BLaER1 treated with 17β-estradiol and CSF1 and Interleukin-3, amounts not matched to agents 10 nM and 100 nM (cell line): Measurements from ENCODE around the gene GALNS.
"Not testable (repeated sequence)": the region's sequence is repeated elsewhere in the genome, so short reads cannot be mapped to it uniquely, and the experiment has no call there.

ENCODE experiments used
- H3K27ac ChIP-seq, 11 experiments: shearing (Covaris generic); formaldehyde crosslinking; 2 replicates each; pipeline ENCODE4 v1.8.1; 2022
- H3K27me3 ChIP-seq, 11 experiments: shearing (Covaris generic); formaldehyde crosslinking; 2 replicates each; pipeline ENCODE4 v1.8.1; 2022
- H3K36me3 ChIP-seq, 11 experiments: shearing (Covaris generic); formaldehyde crosslinking; 2 replicates each; pipeline ENCODE4 v1.8.1; 2022
- H3K4me1 ChIP-seq, 10 experiments: shearing (Covaris generic); formaldehyde crosslinking; 2 replicates each; pipeline ENCODE4 v1.8.1; 2022
- H3K4me2 ChIP-seq, 11 experiments: shearing (Covaris generic); formaldehyde crosslinking; 2 replicates each; pipeline ENCODE4 v1.8.1; 2022
- H3K4me3 ChIP-seq, 10 experiments: shearing (Covaris generic); formaldehyde crosslinking; 2 replicates each; pipeline ENCODE4 v1.8.1; 2022
- H3K9ac ChIP-seq, 11 experiments: shearing (Covaris generic); formaldehyde crosslinking; 2 replicates each; pipeline ENCODE4 v1.8.1; 2022
- H3K9me3 ChIP-seq, 11 experiments: shearing (Covaris generic); formaldehyde crosslinking; replicated peaks in 1 of 11; 2 replicates each; pipeline ENCODE4 v1.8.1; 2022
- H4K20me1 ChIP-seq, 11 experiments: shearing (Covaris generic); formaldehyde crosslinking; 2 replicates each; pipeline ENCODE4 v1.8.1; 2022
- Cebpa-rat ChIP-seq, 11 experiments: shearing (Covaris generic); IDR thresholded peaks; 2 replicates each; pipeline ENCODE4 v1.8.1; 2022

GALNS gene

DNA sequence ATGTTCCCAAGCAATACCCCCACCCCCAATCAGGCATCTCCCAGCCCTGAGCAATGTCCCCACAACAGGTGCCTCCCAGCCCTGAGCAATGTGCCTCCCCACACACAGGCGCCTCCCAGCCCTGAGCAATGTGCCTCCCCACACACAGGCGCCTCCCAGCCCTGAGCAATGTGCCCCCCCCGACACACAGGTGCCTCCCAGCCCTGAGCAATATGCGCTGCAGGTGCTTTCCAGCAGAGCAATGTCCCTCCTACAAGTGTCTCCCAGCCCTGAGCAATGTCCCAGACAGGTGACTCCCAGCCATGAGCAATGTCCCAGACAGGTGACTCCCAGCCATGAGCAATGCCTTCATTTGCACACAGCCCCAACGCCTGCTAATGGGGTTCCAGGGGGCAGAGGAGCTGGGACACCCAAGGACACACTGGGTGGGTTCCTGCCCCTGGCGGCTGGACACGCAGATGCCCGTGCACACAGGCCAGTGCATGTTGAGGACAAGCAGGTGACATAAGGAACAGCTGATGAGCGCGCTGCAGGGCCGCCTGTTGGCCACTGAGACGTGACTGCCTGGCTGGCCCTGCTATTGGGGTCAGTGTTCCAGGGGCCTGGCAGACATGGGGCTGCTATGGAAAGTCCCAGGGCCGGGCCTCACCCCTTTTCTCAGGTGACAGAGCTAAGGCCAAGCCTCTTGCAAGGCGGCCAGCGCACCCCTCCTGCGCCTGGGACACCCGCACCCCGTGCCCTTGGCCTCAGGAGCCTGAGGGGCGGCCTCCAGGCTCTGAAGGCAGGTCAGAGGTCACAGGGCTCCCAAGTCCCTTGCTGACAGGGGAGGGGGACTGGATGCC lies 36.6 kb upstream of the GALNS start:
- H3K9ac ChIP-seq: no peak overlapping the region
- peaks cover 29 to 80% (median 69%) of the 10 kb centered on the region in 10 experiments for H3K4me1 ChIP-seq
- no peak overlapping the region for H3K27ac ChIP-seq
- H3K27me3 ChIP-seq: peaks cover 0 to 34% (median 0%) of the 10 kb centered on the region in 11 experiments; a peak in 9 of 22 replicates
- peak overlapping the region in 8 of 11 experiments; percentile 39 to 76 (median 59); a peak in 16 of 22 replicates for H3K4me2 ChIP-seq
- peaks cover 13 to 43% (median 33%) of the 10 kb centered on the region in 11 experiments for H3K36me3 ChIP-seq
- H3K4me3 ChIP-seq: no peak overlapping the region
- peaks cover 38 to 78% (median 62%) of the 10 kb centered on the region in 11 experiments; a peak in 21 of 22 replicates for H4K20me1 ChIP-seq
- H3K9me3 ChIP-seq: peaks cover 10 to 17% (median 14%) of the 10 kb centered on the region in 11 experiments; a peak in 21 of 22 replicates
- TF ChIP-seq Cebpa-rat (IDR thresholded peaks at IDR 0.05): no peak

DNA sequence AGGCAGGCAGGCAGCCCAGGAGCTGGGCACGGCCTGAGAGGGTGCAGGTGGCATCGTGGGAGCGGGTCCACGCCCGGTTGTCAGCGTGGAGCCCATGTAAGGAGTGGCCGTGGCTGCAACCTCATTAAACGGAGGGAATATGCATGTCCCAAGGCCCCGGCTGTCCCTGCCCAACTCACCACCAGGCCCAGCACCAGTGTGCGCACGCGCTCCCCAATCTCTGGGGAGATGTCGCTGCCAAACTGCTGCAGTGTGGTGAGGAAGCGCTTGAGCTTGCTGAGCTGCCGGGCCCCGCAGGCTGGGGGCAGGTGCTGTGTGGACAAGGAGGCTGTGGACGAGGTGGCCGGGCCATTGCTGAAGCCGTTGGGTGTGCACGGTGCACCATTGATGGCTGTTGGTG lies 35.3 kb upstream of the GALNS start:
- H4K20me1 ChIP-seq: peaks cover 42 to 76% (median 61%) of the 10 kb centered on the region in 11 experiments; a peak in 21 of 22 replicates
- H3K4me2 ChIP-seq: peak overlapping the region in 9 of 11 experiments; percentile 18 to 76 (median 52); a peak in 17 of 22 replicates
- H3K9ac ChIP-seq: 0 out of 22 replicates have a peak overlapping the region, but pooled peaks of 1 of the 11 experiments have one; percentile 13
- no peak for TF ChIP-seq Cebpa-rat (IDR thresholded peaks at IDR 0.05)
- H3K27me3 ChIP-seq: peaks cover 0 to 21% (median 0%) of the 10 kb centered on the region in 11 experiments; a peak in 8 of 22 replicates
- H3K36me3 ChIP-seq: peaks cover 13 to 44% (median 32%) of the 10 kb centered on the region in 11 experiments
- H3K9me3 ChIP-seq: peaks cover 10 to 17% (median 14%) of the 10 kb centered on the region in 11 experiments; a peak in 21 of 22 replicates
- no peak overlapping the region for H3K4me3 ChIP-seq
- peaks cover 33 to 80% (median 69%) of the 10 kb centered on the region in 10 experiments for H3K4me1 ChIP-seq
- peak overlapping the region in 1 of 11 experiments; percentile 26; a peak in 1 of 22 replicates for H3K27ac ChIP-seq

DNA sequence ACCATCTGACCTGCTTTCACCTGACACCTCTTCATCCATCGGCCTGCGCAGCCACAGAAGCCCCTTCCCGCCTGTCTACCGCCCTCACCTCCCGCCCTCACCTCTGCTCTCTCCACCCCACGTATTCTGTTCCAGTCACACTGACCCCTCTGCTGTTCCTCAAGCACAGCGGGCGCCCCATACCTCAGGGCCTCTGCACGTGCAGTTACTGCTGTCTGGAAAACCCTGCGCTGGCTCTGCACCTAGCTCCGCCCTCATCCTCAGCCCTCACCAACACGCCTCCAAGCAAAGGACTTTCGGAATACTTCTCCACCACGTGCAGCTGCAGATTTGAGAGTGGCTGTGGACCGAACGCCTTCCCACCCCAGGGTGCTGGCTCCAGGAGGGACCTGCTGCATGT lies 34.3 kb upstream of the GALNS start:
- no peak for TF ChIP-seq Cebpa-rat (IDR thresholded peaks at IDR 0.05)
- Histone ChIP-seq H3K27ac (no peak overlapping the region), H3K9me3 (peaks cover 10 to 17% (median 14%) of the 10 kb centered on the region in 11 experiments; a peak in 21 of 22 replicates), H3K4me3 (no peak overlapping the region), H4K20me1 (peaks cover 37 to 76% (median 57%) of the 10 kb centered on the region in 11 experiments; a peak in 21 of 22 replicates), H3K9ac (no peak overlapping the region), H3K27me3 (peaks cover 0 to 11% (median 0%) of the 10 kb centered on the region in 11 experiments; a peak in 3 of 22 replicates), H3K4me2 (no peak overlapping the region), H3K4me1 (peaks cover 35 to 80% (median 69%) of the 10 kb centered on the region in 10 experiments), H3K36me3 (peaks cover 13 to 44% (median 32%) of the 10 kb centered on the region in 11 experiments)

DNA sequence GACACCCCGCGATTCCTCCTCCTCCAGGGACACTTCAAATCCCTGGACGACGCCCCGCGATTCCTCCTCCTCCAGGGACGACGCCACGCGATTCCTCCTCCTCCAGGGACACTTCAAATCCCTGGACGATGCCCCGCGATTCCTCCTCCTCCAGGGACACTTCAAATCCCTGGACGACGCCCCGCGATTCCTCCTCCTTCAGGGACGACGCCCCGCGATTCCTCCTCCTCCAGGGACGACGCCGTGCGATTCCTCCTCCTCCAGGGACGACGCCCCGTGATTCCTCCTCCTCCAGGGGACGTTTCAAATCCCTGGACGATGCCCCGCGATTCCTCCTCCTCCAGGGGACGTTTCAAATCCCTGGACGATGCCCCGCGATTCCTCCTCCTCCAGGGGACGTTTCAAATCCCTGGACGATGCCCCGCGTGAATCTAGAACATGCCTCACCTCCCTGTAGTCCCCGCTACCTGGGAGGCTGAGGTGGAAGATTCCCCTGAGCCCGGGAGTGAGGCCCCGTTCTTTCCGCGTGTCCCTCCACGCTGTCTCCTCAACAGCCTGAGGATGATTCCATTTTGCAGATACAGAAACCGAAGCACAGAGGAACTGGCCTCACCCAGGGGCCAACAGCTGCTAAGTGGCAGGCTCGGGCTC lies 33.1 kb upstream of the GALNS start:
- not testable (repeated sequence) for H3K27ac ChIP-seq, H3K4me2 ChIP-seq, H3K9ac ChIP-seq, H3K4me3 ChIP-seq, H3K27me3 ChIP-seq
- peaks cover 14 to 53% (median 43%) of the 10 kb centered on the region in 11 experiments for H3K36me3 ChIP-seq
- H3K4me1 ChIP-seq: peaks cover 22 to 80% (median 69%) of the 10 kb centered on the region in 10 experiments
- H3K9me3 ChIP-seq: peaks cover 10 to 17% (median 14%) of the 10 kb centered on the region in 11 experiments; a peak in 21 of 22 replicates
- peaks cover 32 to 73% (median 49%) of the 10 kb centered on the region in 11 experiments; a peak in 21 of 22 replicates for H4K20me1 ChIP-seq

GRCh38 chr16:88888461-88889387 lies 32.0 kb upstream of the GALNS start:
- Histone ChIP-seq H3K4me3 (no peak overlapping the region), H3K27me3 (no peaks in the 10 kb centered on the region), H3K4me1 (peaks cover 21 to 83% (median 71%) of the 10 kb centered on the region in 10 experiments), H3K27ac (peak overlapping the region in 8 of 11 experiments; percentile 51 to 78 (median 70); a peak in 16 of 22 replicates), H4K20me1 (peaks cover 25 to 76% (median 46%) of the 10 kb centered on the region in 11 experiments; a peak in 19 of 22 replicates), H3K9ac (peak overlapping the region in 6 of 11 experiments; percentile 33 to 69 (median 51); a peak in 7 of 22 replicates), H3K9me3 (peaks cover 10 to 17% (median 14%) of the 10 kb centered on the region in 11 experiments; a peak in 21 of 22 replicates), H3K4me2 (peak overlapping the region; percentile 56 to 91 (median 77); a peak in 21 of 22 replicates), H3K36me3 (peaks cover 18 to 64% (median 52%) of the 10 kb centered on the region in 11 experiments)
- TF ChIP-seq Cebpa-rat (IDR thresholded peaks at IDR 0.05): no peak

DNA sequence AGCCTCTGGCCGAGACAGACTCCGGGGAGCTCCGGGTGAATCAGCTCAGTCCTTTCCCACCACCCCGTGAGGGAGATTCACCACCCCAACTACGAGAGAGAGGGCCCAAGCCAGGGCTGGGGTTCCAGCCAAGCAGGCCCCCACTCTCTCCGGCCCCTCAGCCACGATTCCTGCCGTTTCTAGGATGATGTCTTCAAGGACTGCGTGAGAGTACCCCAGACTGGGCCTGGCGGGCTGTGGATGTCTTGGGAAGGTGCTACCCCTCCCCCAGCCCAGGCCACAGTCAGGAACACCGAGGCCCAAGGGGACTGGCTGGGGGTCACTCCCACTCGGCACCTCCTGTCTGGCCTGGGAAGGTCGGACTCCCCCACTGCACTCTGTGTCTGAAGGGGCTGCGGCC lies 31.3 kb upstream of the GALNS start:
- H4K20me1 ChIP-seq: peaks cover 19 to 76% (median 39%) of the 10 kb centered on the region in 11 experiments; a peak in 18 of 22 replicates
- peaks cover 18 to 71% (median 58%) of the 10 kb centered on the region in 11 experiments for H3K36me3 ChIP-seq
- H3K9me3 ChIP-seq: peaks cover 10 to 17% (median 14%) of the 10 kb centered on the region in 11 experiments; a peak in 21 of 22 replicates
- peak overlapping the region in 9 of 11 experiments; percentile 23 to 69 (median 60); a peak in 16 of 22 replicates for H3K9ac ChIP-seq
- no peak overlapping the region; a peak in 1 of 20 replicates for H3K4me3 ChIP-seq
- peak overlapping the region; percentile 59 to 91 (median 80) for H3K4me2 ChIP-seq
- peaks cover 21 to 83% (median 67%) of the 10 kb centered on the region in 10 experiments for H3K4me1 ChIP-seq
- H3K27me3 ChIP-seq: no peaks in the 10 kb centered on the region
- peak overlapping the region in 10 of 11 experiments; percentile 17 to 77 (median 66); a peak in 18 of 22 replicates for H3K27ac ChIP-seq
- no peak for TF ChIP-seq Cebpa-rat (IDR thresholded peaks at IDR 0.05)

DNA sequence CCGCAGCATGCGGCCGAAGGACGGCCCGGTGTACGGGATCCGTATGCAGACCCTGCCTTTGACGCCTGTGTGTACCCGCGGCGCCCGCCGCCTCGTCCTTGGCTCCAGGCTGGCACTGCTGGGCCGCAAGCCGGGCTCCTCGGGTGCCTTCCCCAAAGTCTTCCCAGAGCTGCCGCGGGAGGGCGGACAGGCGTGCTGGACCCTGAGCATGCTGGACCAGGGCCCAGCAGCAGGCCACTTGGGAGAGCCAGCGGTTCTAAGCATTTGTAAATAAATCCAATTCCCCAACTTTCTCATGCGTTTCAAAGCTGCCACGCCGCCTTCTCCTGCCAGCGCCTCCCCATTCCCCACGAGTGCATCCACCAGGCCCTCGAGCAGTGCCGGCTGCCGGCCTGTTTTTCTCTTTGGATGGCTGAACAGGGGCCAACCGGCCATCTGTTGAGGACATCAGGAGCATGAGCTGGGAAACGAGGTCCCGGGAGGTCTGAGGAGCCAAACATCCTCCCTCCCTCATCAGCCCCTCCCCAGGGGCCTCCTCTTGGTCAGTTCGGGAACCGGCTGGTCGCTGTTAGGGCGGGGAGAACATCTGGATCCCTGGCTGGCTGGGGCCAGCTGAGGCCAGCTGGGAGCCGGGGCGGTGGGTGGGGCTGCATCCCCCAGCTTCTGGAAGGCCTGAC lies 30.2 kb upstream of the GALNS start:
- H3K4me2 ChIP-seq: peak overlapping the region; percentile 59 to 91 (median 80)
- no peaks in the 10 kb centered on the region for H3K27me3 ChIP-seq
- peaks cover 31 to 82% (median 67%) of the 10 kb centered on the region in 10 experiments for H3K4me1 ChIP-seq
- peaks cover 13 to 76% (median 28%) of the 10 kb centered on the region in 11 experiments; a peak in 17 of 22 replicates for H4K20me1 ChIP-seq
- H3K36me3 ChIP-seq: peaks cover 18 to 78% (median 66%) of the 10 kb centered on the region in 11 experiments
- TF ChIP-seq Cebpa-rat (IDR thresholded peaks at IDR 0.05): no peak
- peak overlapping the region in 4 of 11 experiments; percentile 49 to 76 (median 65); a peak in 8 of 22 replicates for H3K27ac ChIP-seq
- peak overlapping the region in 6 of 11 experiments; percentile 29 to 69 (median 59); a peak in 10 of 22 replicates for H3K9ac ChIP-seq
- no peak overlapping the region for H3K4me3 ChIP-seq
- peaks cover 10 to 17% (median 14%) of the 10 kb centered on the region in 11 experiments; a peak in 21 of 22 replicates for H3K9me3 ChIP-seq
